Smooth muscle cell (in vitro differentiated cells): ENCODE measurements around the gene CAPN12. TPM values are rescaled to one million over a fixed set of nuclear protein-coding genes. Genes with fewer than 3 reads are reported as not detected.
A peak's percentile ranks its signal among the peaks of the same experiment; 100 is the strongest.

Source experiments
- DNase-seq: peaks from one replicate; lab custom pipeline; 2025; ENCODE audit not compliant: unreplicated experiment; lab: John Stamatoyannopoulos, UW
- H2AFZ ChIP-seq: fragments of 200-600 bp; sonication (generic); 2 replicates; pipeline ENCODE4 v1.6.0; 2016; ENCODE audit warnings: antibody characterized with exemption, low read depth, mild to moderate bottlenecking
- H3F3A ChIP-seq: fragments of 200-600 bp; sonication (generic); 2 replicates; pipeline ENCODE4 v1.6.0; 2017; ENCODE audit warnings: antibody characterized with exemption, low read depth
- H3K27ac ChIP-seq: fragments of 200-600 bp; sonication (generic); 2 replicates; pipeline ENCODE4 v1.5.1; 2016; ENCODE audit warnings: low read depth, mild to moderate bottlenecking
- H3K27me3 ChIP-seq: fragments of 200-600 bp; sonication (generic); 2 replicates; pipeline ENCODE4 v1.6.1; 2016; ENCODE audit warnings: low read depth, mild to moderate bottlenecking
- H3K36me3 ChIP-seq: fragments of 200-600 bp; sonication (generic); 2 replicates; pipeline ENCODE4 v1.5.1; 2016; ENCODE audit warnings: low read depth
- H3K4me1 ChIP-seq: fragments of 200-600 bp; sonication (generic); 2 replicates; pipeline ENCODE4 v1.5.1; 2016; ENCODE audit warnings: low read depth
- H3K4me2 ChIP-seq: fragments of 200-600 bp; sonication (generic); 2 replicates; pipeline ENCODE4 v1.6.0; 2016; ENCODE audit warnings: mild to moderate bottlenecking
- H3K4me3 ChIP-seq: fragments of 200-600 bp; sonication (generic); 2 replicates; pipeline ENCODE4 v1.5.1; 2016; ENCODE audit warnings: mild to moderate bottlenecking
- H3K79me2 ChIP-seq: fragments of 200-600 bp; sonication (generic); 2 replicates; pipeline ENCODE4 v1.6.0; 2016; ENCODE audit warnings: low read depth, mild to moderate bottlenecking
- H3K9ac ChIP-seq: fragments of 200-600 bp; sonication (generic); 2 replicates; pipeline ENCODE4 v1.6.0; 2016; ENCODE audit warnings: low read depth
- H3K9me3 ChIP-seq: fragments of 200-600 bp; sonication (generic); replicated peaks from 2 replicates; pipeline ENCODE4 v1.5.1; 2016; ENCODE audit warnings: low read depth
- H4K20me1 ChIP-seq: fragments of 200-600 bp; sonication (generic); 2 replicates; pipeline ENCODE4 v1.6.0; 2016; ENCODE audit warnings: low read depth
- WGBS: methylation state at CpG from one replicate; pipeline ENCODE4 v1.1.7; 2016; ENCODE audit warnings: low lambda C conversion rate; 5-methylcytosine and 5-hydroxymethylcytosine counted together
- polyA plus RNA-seq: library from polyadenylated mRNA; unstranded; fragments of >200 nt; fragmentation: Nextera tagmentation; extraction: Ambion mirVana; gene quantifications from 2 replicates; pipeline ENCODE4 v1.2.1, GENCODE V29; 2016
- total RNA-seq: library from RNA; depleted of rRNA; stranded (reverse); fragments of >200 nt; gene quantifications from 2 replicates; pipeline ENCODE4 v1.2.3, GENCODE V29; 2014
- TF ChIP-seq, protein P1 (sequence below): fragments of 200-600 bp; sonication (generic); IDR thresholded peaks from 2 replicates; pipeline ENCODE4 v1.5.1; 2017; ENCODE audit warnings: borderline replicate concordance, mild to moderate bottlenecking, antibody characterized with exemption; ENCODE audit not compliant: insufficient read depth, poor library complexity, severe bottlenecking

Gene CAPN12
- total and polyA plus RNA-seq, 2 experiments from 2014 or later: 1.4 to 5.5 TPM

DNA sequence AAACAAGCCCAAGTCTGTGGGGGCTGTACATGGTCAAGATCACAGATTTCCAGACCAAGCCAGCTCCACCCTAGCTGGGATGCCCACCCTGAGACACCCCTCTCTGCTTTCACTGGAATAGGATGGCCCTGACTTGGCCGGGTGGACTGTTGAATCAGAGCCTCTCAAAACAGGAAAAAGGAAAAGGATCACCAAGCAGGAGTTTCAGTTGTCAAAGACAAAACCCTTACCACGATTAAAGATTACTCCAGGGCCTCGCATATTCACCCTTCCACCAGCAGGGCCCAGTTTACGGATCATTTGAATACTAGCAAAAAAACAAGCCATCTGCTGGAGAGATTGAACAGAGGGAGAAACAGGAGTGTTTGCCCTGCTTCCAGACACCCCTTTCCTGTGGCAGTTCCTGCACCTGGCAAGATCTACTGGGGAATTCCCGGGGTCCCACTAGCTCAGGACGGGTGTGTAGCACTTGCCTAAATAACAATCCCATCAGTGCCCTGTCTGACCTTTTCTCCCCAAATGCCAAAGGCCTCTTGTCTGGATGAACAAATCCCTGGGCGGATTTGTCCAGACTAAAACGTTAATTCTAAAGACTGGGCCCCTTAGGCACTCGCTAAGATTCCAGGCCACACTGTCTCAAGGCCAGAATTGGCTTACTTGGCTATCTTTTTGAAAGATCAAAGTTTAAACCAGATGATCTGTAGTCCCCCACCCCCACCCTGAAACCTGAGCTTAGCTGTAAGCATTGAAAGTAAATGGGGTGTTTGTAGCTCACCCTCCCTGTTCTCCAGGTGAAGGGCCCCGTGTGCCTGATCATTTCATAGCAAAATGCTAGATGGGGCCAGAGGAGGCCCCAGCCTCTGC is 58.4 kb downstream of the CAPN12 start:
- 12% methylated on average over 10 of the region's 10 CpGs for WGBS
- H3K9me3 ChIP-seq: no peaks in the 10 kb centered on the region
- peak overlapping the region; percentile 54 for H3K4me2 ChIP-seq
- H3K79me2 ChIP-seq: peaks cover 86% of the 10 kb centered on the region
- H2AFZ ChIP-seq: no peak overlapping the region
- H4K20me1 ChIP-seq: no peaks in the 10 kb centered on the region
- no peak overlapping the region for H3K4me3 ChIP-seq
- no peaks in the 10 kb centered on the region for H3K27me3 ChIP-seq
- H3K27ac ChIP-seq: peak overlapping the region; percentile 100
- TF ChIP-seq, protein P1, sequence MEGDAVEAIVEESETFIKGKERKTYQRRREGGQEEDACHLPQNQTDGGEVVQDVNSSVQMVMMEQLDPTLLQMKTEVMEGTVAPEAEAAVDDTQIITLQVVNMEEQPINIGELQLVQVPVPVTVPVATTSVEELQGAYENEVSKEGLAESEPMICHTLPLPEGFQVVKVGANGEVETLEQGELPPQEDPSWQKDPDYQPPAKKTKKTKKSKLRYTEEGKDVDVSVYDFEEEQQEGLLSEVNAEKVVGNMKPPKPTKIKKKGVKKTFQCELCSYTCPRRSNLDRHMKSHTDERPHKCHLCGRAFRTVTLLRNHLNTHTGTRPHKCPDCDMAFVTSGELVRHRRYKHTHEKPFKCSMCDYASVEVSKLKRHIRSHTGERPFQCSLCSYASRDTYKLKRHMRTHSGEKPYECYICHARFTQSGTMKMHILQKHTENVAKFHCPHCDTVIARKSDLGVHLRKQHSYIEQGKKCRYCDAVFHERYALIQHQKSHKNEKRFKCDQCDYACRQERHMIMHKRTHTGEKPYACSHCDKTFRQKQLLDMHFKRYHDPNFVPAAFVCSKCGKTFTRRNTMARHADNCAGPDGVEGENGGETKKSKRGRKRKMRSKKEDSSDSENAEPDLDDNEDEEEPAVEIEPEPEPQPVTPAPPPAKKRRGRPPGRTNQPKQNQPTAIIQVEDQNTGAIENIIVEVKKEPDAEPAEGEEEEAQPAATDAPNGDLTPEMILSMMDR: peak; percentile 48
- no peak for DNase-seq
- H3F3A ChIP-seq: peaks cover 35% of the 10 kb centered on the region
- peak overlapping the region; percentile 93 for H3K9ac ChIP-seq
- no peaks in the 10 kb centered on the region for H3K36me3 ChIP-seq
- H3K4me1 ChIP-seq: peaks cover 37% of the 10 kb centered on the region

DNA sequence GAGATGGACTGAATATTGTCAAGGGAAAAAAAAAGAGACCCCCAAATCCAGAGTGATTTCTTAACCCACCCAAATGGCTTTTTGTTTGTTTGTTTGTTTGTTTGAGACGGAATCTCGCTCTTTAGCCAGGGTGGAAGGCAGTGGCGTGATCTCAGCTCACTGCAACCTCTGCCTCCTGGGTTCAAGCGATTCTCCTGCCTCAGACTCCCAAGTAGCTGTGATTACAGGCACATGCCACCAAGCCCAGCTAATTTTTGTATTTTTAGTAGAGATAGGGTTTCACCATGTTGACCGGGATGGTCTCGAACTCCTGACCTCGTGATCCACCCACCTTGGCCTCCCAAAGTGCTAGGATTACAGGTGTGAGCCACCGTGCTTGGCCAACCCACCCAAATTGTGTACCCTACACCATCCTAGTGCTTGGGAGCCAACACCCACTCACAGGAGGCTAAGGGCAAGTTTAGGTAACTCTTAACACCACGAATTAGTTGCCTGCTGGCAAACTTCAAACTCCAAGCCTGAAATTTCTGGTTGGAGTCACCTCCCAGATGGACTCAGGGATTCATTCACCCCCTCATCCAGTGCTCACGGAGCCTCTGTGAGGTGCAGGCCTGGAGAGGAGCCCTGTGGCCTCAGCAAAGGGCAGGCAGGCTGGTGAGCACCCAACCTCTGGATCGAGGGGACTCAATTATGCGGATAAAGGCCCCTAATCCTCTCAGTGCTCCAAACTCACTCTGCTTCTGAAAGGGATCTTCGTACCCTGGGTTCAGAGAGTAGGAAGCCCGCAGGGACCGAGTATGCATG is 59.2 kb downstream of the CAPN12 start:
- TF ChIP-seq, protein P1: no peak
- peaks cover 37% of the 10 kb centered on the region for H3K4me1 ChIP-seq
- no peaks in the 10 kb centered on the region for H3K27me3 ChIP-seq
- H3K27ac ChIP-seq: peak overlapping the region; percentile 100
- no peak overlapping the region for H2AFZ ChIP-seq
- no peaks in the 10 kb centered on the region for H4K20me1 ChIP-seq
- no peak for DNase-seq
- H3K4me2 ChIP-seq: peak overlapping the region; percentile 54
- no peak overlapping the region for H3K4me3 ChIP-seq
- peaks cover 35% of the 10 kb centered on the region for H3F3A ChIP-seq
- H3K79me2 ChIP-seq: peaks cover 86% of the 10 kb centered on the region
- peak overlapping the region; percentile 93 for H3K9ac ChIP-seq
- H3K36me3 ChIP-seq: no peaks in the 10 kb centered on the region
- no peaks in the 10 kb centered on the region for H3K9me3 ChIP-seq
- 64% methylated on average over 15 of the region's 15 CpGs for WGBS

DNA sequence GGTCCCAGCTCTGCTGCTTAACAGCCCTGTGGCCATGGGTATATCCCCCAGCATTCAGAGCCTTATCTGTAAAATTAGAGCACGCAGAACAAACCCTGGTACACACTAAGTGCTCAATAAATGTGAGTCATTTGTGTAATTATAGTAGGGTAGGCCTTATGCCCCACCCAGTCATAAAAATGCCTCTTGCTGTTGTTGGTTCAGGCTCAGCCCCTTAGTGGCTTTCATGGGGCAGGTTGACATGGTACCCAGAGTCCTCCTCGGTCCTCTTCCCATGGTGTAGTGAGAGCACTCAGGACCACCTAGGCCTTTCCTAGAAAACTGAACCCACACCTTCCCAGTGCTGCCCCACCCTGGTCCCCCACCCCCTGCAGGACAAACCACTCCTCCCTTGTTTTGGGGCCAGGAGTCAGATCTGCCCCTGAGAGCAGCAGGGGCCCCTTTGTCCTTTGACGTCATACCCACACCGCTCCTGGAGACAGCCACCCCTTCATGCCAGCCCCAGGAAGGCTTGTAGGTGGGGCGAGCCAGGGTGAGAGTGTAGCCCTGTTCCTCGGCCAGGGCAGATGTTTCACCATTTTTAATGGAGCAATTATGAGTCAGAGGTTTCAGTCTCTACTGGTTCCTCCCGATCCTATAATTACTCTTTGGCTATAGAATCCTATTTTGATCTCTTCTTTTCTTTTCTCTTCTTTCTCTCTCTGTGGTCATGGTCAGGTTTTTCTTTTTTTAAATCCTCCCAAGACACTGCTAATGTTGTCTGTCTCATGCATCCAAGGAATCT is 60.0 kb downstream of the CAPN12 start:
- no peak for DNase-seq
- 16% methylated on average over 7 of the region's 7 CpGs for WGBS
- no peak overlapping the region for H3K4me3 ChIP-seq

More for the DNA sequence above, 60.0 kb downstream of the CAPN12 start:
- TF ChIP-seq, protein P1: no peak
- no peaks in the 10 kb centered on the region for H4K20me1 ChIP-seq
- peaks cover 36% of the 10 kb centered on the region for H3F3A ChIP-seq
- H3K4me2 ChIP-seq: peak overlapping the region; percentile 54
- H3K9me3 ChIP-seq: no peaks in the 10 kb centered on the region
- peaks cover 37% of the 10 kb centered on the region for H3K4me1 ChIP-seq
- no peaks in the 10 kb centered on the region for H3K36me3 ChIP-seq
- no peaks in the 10 kb centered on the region for H3K27me3 ChIP-seq
- peaks cover 86% of the 10 kb centered on the region for H3K79me2 ChIP-seq
- no peak overlapping the region for H2AFZ ChIP-seq
- peak overlapping the region; percentile 100 for H3K27ac ChIP-seq
- peak overlapping the region; percentile 93 for H3K9ac ChIP-seq
